ENCODE measurements around the gene PLEKHG4B. TPM values are rescaled to one million over a fixed set of nuclear protein-coding genes. Genes with fewer than 3 reads are reported as not detected.

Gene PLEKHG4B

Small RNA genes lying within 50 kb of the gene (small RNA-seq; reads per million reads assigned to genes)
- gene RF00019: not detected
